Muscle layer of duodenum (tissue), 2 donors: Measurements from ENCODE around the gene OSTC.

ENCODE experiments used
- H3K27ac ChIP-seq: one replicate; pipeline ENCODE4 v1.7.0; 2013; ENCODE audit warnings: mild to moderate bottlenecking, low read length
- H3K27me3 ChIP-seq: one replicate; pipeline ENCODE4 v1.7.0; 2013; ENCODE audit warnings: low read depth, mild to moderate bottlenecking, control low read depth, low read length
- H3K36me3 ChIP-seq, 2 donors: one replicate each; pipeline ENCODE4 v1.7.0; 2013; ENCODE audit warnings: low read length in 2 of 2, control low read depth in 1 of 2, mild to moderate bottlenecking in 1 of 2; ENCODE audit not compliant: insufficient read depth in 2 of 2, control insufficient read depth in 1 of 2
- H3K4me1 ChIP-seq, 2 donors: one replicate each; pipeline ENCODE4 v1.7.0; 2013; ENCODE audit warnings: low read length in 2 of 2, mild to moderate bottlenecking in 2 of 2, control low read depth in 1 of 2, moderate library complexity in 1 of 2; ENCODE audit not compliant: insufficient read depth in 2 of 2, control insufficient read depth in 1 of 2
- H3K4me3 ChIP-seq, 2 donors: one replicate each; pipeline ENCODE4 v1.7.0; 2013; ENCODE audit warnings: low read length in 2 of 2, low read depth in 1 of 2, mild to moderate bottlenecking in 1 of 2
- H3K9me3 ChIP-seq, 2 donors: one replicate each; pipeline ENCODE4 v1.7.0; 2013; ENCODE audit warnings: low read length in 2 of 2, control low read depth in 1 of 2, mild to moderate bottlenecking in 1 of 2; ENCODE audit not compliant: control insufficient read depth in 1 of 2
- donor health status: healthy.

OSTC gene

DNA sequence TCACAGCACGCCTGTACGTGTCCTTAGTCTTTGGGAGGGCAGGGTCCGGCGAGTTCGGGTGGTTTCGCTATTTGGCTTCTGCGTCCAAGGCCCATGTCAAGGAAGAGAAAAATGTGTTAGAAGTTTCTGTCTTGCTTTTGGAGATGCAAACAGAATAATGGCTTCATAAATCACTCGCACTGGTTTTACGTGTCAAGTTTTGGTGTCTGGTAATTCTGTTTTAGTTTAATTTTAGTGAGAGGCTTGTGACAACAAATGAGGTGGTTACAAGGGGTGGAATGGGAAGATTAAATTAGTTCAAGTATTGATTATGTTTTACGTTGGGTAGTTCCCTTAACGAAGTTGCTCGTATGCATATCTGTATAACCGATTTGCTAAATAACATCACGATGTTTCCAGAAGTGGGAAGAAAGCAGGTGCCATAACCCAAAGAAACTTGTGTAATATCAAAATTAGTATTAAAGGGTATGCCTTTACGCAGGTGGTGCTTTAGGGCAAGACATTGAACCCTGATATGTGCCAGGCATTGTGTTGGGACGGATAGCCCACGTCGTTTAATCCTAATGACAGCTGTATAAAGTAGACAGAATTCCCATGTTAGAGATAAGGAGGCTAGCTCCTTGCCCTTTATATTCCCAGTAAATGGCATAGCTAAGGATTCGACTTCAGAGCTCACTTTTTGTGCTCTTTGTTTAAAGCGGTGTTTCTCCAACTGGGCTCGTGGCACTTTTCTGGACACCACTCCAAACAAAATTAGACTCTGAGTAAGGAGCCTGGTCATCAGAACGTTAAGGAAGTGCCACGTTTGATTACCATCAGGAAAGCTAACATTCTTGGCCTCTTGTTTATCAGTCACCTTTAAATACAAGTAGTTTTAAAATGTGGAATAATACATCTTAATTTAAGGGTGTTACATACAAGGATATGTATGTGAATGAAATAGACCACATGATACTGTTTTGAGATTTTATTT is 29.2 kb upstream of the OSTC start:
- Histone ChIP-seq H3K4me3 (peak overlapping the region; percentile 81 to 91), H3K36me3 (peaks cover 30 to 44% of the 10 kb centered on the region in 2 donors), H3K27me3 (no peaks in the 10 kb centered on the region), H3K27ac (peak overlapping the region; percentile 95), H3K4me1 (peaks cover 8 to 17% of the 10 kb centered on the region in 2 donors), H3K9me3 (no peaks in the 10 kb centered on the region)

DNA sequence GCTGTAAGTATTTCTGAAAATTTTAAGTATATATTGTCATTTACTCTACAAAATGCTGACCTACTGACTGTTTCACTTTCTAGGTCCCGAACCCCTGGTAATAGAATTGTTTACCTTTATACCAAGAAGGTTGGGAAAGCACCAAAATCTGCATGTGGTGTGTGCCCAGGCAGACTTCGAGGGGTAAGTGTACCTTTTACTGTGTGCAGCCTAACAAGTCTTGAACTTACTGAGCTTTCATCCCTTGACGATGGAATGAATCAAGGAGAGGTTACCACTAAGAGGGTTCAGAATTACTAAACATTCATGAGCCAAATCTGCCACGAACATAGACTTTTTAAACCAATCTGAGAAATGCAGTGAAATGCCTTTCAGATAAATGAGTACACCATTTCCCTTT is 28.4 kb upstream of the OSTC start:
- Histone ChIP-seq H3K36me3 (peaks cover 30 to 52% of the 10 kb centered on the region in 2 donors), H3K27me3 (no peaks in the 10 kb centered on the region), H3K9me3 (no peaks in the 10 kb centered on the region), H3K4me3 (no peak overlapping the region), H3K27ac (peak overlapping the region; percentile 95), H3K4me1 (peaks cover 8 to 17% of the 10 kb centered on the region in 2 donors)

DNA sequence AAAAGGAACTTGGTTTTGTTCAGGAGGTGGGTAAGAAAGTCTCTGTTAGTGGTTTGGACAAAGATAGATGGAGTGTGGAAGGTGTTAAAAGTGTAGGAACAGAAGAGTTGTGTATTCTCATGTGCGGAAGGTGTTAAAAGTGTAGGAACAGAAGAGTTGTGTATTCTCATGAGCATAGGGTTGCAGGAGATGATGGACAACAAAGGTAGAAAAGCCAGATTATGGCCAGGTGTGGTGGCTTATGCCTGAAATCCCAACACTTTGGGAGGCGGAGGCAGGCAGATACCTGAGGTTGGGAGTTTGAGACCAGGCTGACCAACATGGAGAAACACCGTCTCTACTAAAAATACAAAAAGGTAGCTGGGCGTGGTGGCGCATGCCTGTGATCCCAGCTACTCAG is 27.6 kb upstream of the OSTC start:
- peaks cover 8 to 17% of the 10 kb centered on the region in 2 donors for H3K4me1 ChIP-seq
- H3K9me3 ChIP-seq: no peaks in the 10 kb centered on the region
- H3K4me3 ChIP-seq: no peak overlapping the region
- H3K27me3 ChIP-seq: no peaks in the 10 kb centered on the region
- H3K27ac ChIP-seq: no peak overlapping the region
- H3K36me3 ChIP-seq: peaks cover 30 to 59% of the 10 kb centered on the region in 2 donors

DNA sequence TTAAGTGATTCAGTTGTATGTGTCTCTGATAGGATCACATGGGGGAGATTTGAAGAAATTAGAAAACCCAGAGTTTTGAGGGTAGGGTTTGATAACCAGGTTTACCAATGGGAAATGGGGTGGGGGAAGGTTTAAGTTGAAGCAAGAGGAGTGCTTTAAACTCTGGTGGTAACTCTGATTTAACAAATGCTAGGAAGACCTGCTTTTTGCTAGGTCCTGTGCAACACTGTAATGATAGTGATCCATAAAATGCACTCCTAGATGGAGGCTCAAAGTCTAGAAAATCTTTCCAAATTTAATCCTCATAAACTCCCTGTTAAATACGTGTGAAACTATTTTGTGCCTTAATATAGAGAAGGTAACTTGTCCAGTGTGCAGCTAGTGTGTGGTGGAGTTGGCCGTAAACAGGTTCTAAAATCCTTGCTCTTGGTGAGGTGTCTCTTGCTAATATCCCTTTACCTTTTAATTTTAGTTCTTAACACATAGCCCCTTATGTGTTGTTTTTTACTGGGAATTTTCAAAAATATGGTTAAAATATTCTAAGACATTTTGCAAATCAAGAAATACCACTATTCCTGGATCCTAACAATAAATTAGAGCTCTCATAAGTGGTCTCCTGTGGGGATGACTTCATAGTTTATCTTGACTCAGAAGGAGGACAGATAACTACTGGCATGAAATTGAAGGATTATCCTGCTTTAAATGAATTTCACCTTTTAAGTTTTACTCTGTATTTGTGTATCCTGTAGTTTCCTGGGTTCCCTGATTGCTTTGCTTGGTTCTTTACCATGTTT is 25.9 kb upstream of the OSTC start:
- Histone ChIP-seq H3K27ac (no peak overlapping the region), H3K9me3 (no peaks in the 10 kb centered on the region), H3K4me1 (peaks cover 5 to 17% of the 10 kb centered on the region in 2 donors), H3K27me3 (no peaks in the 10 kb centered on the region), H3K4me3 (no peak overlapping the region), H3K36me3 (peaks cover 31 to 75% of the 10 kb centered on the region in 2 donors)

DNA sequence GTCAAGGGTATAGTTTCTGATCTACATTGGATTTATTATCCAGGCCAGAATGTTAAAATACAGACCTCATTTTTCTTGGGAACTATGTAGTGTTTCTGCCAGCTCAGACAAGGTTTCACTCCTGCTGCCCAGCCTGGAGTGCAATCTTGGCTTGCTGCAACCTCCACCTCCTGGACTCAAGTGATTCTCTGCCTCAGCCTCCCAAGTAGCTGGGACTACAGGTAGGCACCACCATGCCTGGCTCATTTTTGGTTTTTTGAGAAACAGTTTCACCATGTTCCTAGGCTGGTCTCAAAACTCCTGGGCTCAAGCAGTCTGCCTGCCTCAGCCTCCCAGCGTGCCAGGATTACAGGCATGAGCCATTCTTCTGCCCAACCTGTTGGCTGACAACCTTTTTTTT is 24.3 kb upstream of the OSTC start:
- Histone ChIP-seq H3K27ac (no peak overlapping the region), H3K36me3 (peaks cover 47 to 91% of the 10 kb centered on the region in 2 donors), H3K4me3 (no peak overlapping the region), H3K4me1 (peaks cover 0 to 17% of the 10 kb centered on the region in 2 donors), H3K27me3 (no peaks in the 10 kb centered on the region), H3K9me3 (no peaks in the 10 kb centered on the region)

DNA sequence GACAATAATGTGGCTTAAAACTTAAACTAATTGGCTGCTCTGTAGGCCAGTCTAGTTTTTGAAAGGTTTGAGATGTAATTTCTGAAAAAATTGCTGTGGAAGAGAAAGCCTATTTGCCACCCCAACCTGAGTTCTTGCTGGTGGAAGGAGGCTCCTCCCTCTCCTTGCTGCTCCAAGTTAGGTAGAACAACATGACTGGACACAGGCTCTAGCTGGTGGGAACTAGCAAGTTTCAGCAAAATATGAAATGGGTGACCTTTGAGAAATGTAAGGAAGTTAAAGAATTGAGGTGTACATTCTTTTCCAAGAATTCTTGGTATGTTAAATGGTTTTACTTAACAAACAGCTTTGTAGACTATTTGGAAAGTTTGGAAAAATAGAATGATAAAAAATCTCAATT is 22.0 kb upstream of the OSTC start:
- Histone ChIP-seq H3K27ac (no peak overlapping the region), H3K4me3 (no peak overlapping the region), H3K36me3 (peaks cover 47 to 92% of the 10 kb centered on the region in 2 donors), H3K9me3 (no peaks in the 10 kb centered on the region), H3K27me3 (no peaks in the 10 kb centered on the region), H3K4me1 (no peaks in the 10 kb centered on the region)

DNA sequence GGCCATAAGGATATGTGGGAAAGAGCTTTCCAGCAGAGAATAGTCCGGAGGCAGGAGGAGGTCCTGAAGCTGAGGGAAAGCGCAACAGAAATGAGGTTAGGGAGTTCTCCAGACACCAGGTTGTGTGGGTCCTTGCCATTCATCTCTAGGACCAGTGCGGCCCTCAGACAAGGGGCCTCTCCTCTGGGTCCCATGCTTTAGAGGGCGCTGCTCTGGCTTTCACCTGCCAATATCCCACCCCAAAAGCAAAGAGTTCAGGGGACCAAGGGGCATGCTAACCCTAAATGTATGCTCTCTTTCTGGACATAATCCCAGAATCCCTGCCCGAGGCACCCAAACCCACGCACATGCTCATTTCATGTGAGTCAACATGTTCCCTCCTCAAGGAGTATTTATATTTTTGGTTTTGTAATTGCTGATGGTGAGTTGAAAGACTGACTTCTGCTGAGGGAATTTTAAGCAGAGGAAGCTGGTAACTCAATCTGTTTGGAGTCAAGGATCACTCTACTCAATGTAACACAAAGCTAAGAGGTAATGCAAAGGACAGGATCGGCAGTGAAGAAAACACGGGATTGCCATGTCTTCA is 15.2 kb upstream of the OSTC start:
- Histone ChIP-seq H3K9me3 (no peaks in the 10 kb centered on the region), H3K4me3 (no peak overlapping the region), H3K4me1 (no peaks in the 10 kb centered on the region), H3K27ac (no peak overlapping the region), H3K36me3 (peaks cover 24 to 41% of the 10 kb centered on the region in 2 donors), H3K27me3 (no peaks in the 10 kb centered on the region)

DNA sequence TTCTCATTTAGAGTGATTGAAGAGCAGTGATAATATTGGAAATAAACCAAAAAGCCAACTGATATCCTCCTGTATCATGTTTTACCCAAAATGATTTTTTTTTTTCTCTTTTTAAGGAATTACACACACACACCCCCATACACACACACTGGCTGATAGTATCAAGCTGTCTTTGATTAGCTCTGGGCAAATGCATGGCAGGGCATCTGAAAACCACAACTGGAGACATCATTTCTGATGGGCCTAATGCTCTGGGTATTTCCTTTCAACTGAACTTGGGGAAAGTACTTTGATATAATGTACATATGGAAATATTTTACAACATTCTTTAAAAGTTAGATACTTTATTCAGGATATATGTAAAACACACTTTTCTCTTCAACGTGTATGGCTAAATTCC is 14.2 kb upstream of the OSTC start:
- Histone ChIP-seq H3K4me1 (no peaks in the 10 kb centered on the region), H3K27me3 (no peaks in the 10 kb centered on the region), H3K4me3 (no peak overlapping the region), H3K27ac (no peak overlapping the region), H3K9me3 (no peaks in the 10 kb centered on the region), H3K36me3 (peaks cover 14 to 30% of the 10 kb centered on the region in 2 donors)

DNA sequence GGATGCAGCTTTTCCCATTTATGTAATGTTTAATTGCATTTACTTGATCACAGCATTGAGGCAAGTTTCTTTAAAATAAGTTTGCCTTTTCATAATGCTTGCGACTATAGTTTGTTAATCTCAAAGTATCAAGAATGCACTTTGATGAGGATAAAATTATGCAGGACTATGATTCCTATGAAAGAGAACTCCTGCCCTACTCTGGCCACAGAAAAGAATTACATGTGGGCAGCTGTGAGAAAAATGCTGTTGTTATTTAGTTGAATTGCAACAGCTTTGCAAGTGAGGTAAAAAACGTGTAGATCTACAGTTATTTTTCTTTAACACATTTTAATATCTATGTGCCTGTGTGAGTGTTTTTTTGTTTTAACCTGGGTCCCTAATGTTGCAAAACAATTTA is 12.5 kb upstream of the OSTC start:
- Histone ChIP-seq H3K4me1 (no peaks in the 10 kb centered on the region), H3K27ac (no peak overlapping the region), H3K9me3 (no peaks in the 10 kb centered on the region), H3K27me3 (no peaks in the 10 kb centered on the region), H3K4me3 (no peak overlapping the region), H3K36me3 (peaks cover 5 to 19% of the 10 kb centered on the region in 2 donors)

DNA sequence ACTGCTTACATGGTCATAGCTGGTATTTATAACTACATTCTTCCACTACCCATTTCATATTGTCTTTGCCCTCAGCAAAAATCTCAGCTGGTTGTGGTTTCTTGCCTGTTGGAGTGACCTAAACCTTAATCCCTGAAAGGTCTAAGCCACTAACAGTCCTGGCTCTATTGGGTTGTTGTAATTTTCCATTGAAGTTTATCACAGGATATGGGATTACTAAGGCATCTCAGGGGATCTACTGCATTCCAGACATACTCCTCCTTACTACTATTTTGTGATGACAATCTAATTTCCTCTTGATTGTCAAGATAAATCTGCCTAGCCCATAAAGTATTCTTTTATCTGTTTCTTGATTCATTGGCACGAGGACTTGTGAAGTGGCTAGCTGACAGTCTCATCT is 6.2 kb upstream of the OSTC start:
- no peaks in the 10 kb centered on the region for H3K4me1 ChIP-seq
- no peak overlapping the region for H3K4me3 ChIP-seq
- H3K9me3 ChIP-seq: no peaks in the 10 kb centered on the region
- no peaks in the 10 kb centered on the region for H3K36me3 ChIP-seq
- no peaks in the 10 kb centered on the region for H3K27me3 ChIP-seq
- no peak overlapping the region for H3K27ac ChIP-seq

DNA sequence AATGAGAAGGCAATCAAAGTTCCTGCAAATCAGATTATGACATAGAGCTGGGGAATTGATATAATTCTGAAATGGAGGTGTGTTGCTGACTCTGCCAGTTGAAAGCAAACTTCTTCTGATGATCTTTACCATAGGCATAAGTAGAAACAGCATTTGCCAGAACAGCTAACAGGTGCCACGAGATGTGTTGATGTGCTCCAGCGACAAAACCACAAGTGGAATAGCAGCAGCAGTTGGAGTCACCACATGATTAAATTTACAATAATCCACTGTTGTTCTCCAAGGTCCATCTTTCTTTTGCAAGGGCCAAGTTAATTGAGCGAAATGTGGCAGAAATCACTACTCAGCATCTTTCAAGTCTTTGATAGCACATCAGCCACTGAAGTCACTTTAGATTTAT is 3.7 kb upstream of the OSTC start:
- H3K27me3 ChIP-seq: no peaks in the 10 kb centered on the region
- H3K4me3 ChIP-seq: no peak overlapping the region
- H3K36me3 ChIP-seq: peaks cover 0 to 8% of the 10 kb centered on the region in 2 donors
- no peak overlapping the region for H3K27ac ChIP-seq
- peaks cover 0 to 8% of the 10 kb centered on the region in 2 donors for H3K4me1 ChIP-seq
- no peaks in the 10 kb centered on the region for H3K9me3 ChIP-seq
